BE2C (cell line): ENCODE data around the gene SGMS1.

Source experiments
- DNase-seq: peaks from one replicate; pipeline ENCODE4 v3.0.0-alpha.2; 2020
- H3K27me3 ChIP-seq: fragments of 250-450 bp; sonication (Bioruptor Pico); 2 replicates; pipeline ENCODE4 v1.5.1; 2020; ENCODE audit warnings: mild to moderate bottlenecking
- H3K36me3 ChIP-seq: fragments of 250-450 bp; sonication (Bioruptor Pico); 2 replicates; pipeline ENCODE4 v1.5.1; 2020; ENCODE audit warnings: mild to moderate bottlenecking
- H3K4me1 ChIP-seq: fragments of 250-450 bp; sonication (Bioruptor Pico); 2 replicates; pipeline ENCODE4 v1.5.1; 2020
- H3K4me3 ChIP-seq: 2 replicates; pipeline ENCODE4 v1.5.1; 2011; ENCODE audit warnings: low read depth, low read length
- H3K9me3 ChIP-seq: fragments of 250-450 bp; sonication (Bioruptor Pico); 2 replicates; pipeline ENCODE4 v1.5.1; 2020
- TF ChIP-seq, protein P1 (sequence below): IDR thresholded peaks from 2 replicates; pipeline ENCODE4 v1.5.1; 2012; ENCODE audit warnings: mild to moderate bottlenecking, low read depth, low read length

The SGMS1 gene

DNA sequence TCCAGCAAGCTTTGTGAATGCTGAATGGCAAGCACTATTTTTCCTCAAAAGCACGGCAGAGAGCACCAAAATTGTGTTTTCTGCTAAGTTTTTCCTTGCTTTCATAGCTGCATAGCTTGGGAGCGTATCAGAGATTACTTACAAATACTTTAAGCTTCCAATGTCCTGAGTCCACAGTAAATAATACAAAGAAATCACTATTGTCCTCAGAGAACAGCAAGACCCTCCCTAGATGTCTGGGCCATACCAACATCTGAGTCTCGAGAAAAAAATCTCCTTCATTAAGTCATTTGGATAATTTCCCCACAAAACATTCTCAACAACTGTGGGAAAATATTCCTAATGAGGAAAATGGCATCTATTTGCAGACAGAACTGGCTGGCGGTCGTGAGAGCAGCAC lies 41.7 kb downstream of the SGMS1 start:
- Histone ChIP-seq H3K4me3 (no peak overlapping the region), H3K4me1 (peaks cover 8% of the 10 kb centered on the region), H3K9me3 (no peaks in the 10 kb centered on the region), H3K27me3 (no peaks in the 10 kb centered on the region), H3K36me3 (no peaks in the 10 kb centered on the region)
- TF ChIP-seq, protein P1, sequence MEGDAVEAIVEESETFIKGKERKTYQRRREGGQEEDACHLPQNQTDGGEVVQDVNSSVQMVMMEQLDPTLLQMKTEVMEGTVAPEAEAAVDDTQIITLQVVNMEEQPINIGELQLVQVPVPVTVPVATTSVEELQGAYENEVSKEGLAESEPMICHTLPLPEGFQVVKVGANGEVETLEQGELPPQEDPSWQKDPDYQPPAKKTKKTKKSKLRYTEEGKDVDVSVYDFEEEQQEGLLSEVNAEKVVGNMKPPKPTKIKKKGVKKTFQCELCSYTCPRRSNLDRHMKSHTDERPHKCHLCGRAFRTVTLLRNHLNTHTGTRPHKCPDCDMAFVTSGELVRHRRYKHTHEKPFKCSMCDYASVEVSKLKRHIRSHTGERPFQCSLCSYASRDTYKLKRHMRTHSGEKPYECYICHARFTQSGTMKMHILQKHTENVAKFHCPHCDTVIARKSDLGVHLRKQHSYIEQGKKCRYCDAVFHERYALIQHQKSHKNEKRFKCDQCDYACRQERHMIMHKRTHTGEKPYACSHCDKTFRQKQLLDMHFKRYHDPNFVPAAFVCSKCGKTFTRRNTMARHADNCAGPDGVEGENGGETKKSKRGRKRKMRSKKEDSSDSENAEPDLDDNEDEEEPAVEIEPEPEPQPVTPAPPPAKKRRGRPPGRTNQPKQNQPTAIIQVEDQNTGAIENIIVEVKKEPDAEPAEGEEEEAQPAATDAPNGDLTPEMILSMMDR = no peak
- DNase-seq = no peak

DNA sequence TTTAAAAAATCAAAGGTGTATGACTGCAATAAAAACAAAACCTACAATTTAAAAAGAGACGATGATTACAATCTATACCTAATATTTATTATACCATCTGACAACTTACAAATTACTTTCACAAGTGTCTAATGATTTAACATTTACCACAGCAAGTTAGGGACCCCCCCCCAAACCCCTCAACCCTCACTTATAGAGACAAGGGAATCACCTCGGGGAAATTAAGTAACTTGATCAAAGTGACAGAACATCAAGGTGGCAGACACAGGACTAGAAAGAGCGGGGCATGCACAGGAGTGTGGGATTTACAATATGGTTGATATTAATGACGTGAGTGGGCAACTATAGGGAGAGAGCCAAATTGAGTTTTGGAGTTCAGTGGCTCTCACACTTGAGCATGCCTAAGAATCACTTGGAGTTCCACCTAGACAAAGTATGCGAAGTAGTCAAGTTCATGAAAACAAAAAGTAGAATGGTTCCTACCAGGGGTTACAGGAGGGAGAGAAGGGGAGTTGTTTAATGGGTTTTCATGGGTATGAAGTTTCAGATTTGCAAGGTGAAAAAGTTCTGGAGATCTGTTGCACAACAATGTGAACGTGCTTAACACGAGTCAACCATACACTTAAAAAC lies 43.4 kb downstream of the SGMS1 start:
- Histone ChIP-seq H3K36me3 (no peaks in the 10 kb centered on the region), H3K4me1 (peaks cover 8% of the 10 kb centered on the region), H3K27me3 (no peaks in the 10 kb centered on the region), H3K9me3 (no peaks in the 10 kb centered on the region), H3K4me3 (no peak overlapping the region)
- TF ChIP-seq, protein P1 = no peak
- DNase-seq = no peak

DNA sequence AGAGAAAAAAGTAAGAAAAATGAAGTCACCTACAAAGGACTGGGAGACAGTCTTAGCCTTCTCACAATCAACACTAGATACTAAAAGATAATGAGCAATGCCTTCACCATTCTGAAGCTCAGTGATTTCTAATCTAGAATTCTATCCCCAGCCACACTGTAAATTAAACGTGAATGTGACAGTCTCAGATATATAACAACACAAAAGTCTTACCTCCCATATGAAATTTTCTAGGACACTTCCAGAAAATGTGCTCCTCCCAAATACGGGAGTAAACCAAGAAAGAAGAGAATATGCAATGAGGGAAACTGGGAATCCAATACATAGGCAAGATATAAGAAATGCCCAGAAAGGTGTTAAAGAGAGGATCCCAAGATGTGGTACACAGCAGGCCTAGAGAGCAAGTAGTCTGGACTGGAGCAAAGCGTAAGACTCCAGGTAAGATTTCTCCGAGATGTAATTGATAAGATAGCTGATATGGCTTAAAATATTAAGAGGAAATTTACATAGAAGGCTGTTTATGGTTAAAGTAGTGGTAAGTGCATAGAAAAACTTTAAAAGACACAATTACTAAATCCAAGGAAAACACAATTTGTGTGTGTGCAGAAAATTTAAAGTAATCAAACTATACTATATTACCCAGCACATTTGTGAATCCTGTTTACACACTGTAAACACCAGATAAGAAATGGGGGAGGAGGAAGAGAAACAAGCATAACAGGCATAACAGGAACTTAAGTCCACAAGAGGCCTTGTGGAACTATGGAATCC lies 44.1 kb downstream of the SGMS1 start:
- H3K9me3 ChIP-seq = no peaks in the 10 kb centered on the region
- no peak for DNase-seq
- H3K27me3 ChIP-seq = no peaks in the 10 kb centered on the region
- peaks cover 8% of the 10 kb centered on the region for H3K4me1 ChIP-seq
- H3K4me3 ChIP-seq = no peak overlapping the region
- H3K36me3 ChIP-seq = no peaks in the 10 kb centered on the region
- TF ChIP-seq, protein P1 = no peak

DNA sequence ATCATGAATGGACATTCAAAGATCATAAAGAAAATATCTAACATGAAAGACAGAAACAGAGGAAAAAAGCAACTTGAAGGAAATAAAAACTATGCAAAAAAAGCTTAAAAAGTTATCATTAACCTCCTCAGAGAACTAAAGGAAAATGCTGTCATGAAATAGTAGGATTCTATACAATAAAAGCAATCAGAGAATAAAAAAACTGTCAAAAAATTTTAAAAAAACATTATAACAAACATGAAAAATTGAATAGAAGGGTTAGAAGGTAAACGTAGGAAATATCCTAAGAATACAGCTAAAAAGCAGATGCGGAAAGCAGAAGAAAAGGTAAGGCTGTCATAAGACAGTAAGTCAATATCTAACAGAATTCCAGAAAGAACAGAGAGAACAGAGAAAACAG lies 44.8 kb downstream of the SGMS1 start:
- H3K27me3 ChIP-seq = no peaks in the 10 kb centered on the region
- H3K36me3 ChIP-seq = no peaks in the 10 kb centered on the region
- H3K4me3 ChIP-seq = no peak overlapping the region
- TF ChIP-seq, protein P1 = no peak
- DNase-seq = no peak
- peaks cover 8% of the 10 kb centered on the region for H3K4me1 ChIP-seq
- no peaks in the 10 kb centered on the region for H3K9me3 ChIP-seq

DNA sequence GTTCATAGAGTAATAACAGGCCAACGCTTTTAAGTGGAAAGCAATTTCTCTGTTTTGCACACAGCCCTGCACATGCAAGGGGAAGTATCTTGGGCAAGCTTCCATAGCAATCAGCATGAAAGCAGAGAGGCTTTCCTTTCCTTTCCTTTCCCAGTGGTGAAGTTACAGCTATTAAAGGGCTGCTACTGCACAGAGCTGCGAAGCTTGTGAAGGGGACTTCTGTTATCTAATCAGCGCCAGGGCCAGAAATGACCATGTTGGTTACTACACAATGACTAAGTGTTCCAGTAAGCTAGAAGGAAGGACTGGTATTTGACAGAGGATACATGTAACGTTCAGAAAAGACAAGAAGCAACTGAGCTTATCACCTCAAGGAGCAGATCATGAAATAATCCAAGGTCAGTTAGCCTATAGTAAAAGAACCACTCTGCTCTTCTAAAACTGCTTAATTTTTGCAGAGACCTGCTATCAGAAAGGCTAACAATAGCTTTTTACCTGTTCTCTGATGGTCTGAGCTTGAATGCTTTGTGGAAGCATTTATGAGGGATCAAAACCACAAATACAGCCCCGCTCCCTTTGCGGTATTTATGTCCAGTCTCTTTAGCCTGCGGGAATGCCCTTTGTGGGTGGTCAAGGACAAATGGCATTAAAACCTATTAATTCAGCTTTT lies 45.9 kb downstream of the SGMS1 start:
- Histone ChIP-seq H3K4me3 (no peak overlapping the region), H3K36me3 (no peaks in the 10 kb centered on the region), H3K4me1 (peaks cover 8% of the 10 kb centered on the region), H3K9me3 (no peaks in the 10 kb centered on the region), H3K27me3 (no peaks in the 10 kb centered on the region)
- DNase-seq = peak; percentile 22
- TF ChIP-seq, protein P1 = no peak

DNA sequence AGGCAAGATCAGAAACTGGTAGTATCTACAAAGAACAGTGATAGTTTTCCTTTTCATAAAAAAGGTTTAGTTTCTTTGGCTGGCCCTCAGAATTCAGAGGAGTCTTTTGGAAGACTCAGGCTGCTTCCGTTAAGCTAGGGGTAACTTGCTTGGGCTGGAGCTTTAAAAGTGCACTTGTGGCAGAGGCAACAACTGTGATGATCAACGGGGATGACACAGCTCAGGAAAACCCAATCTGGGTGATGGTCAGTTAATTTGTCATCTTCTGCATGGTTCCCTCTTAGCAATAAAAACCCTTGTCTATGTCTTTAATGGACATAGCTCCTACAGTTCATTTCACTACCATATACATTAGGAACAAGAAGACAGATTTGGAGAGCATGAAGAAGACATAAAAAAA lies 46.7 kb downstream of the SGMS1 start:
- H3K4me3 ChIP-seq = no peak overlapping the region
- TF ChIP-seq, protein P1 = no peak
- no peak for DNase-seq
- no peaks in the 10 kb centered on the region for H3K36me3 ChIP-seq
- no peaks in the 10 kb centered on the region for H3K9me3 ChIP-seq
- H3K4me1 ChIP-seq = peaks cover 8% of the 10 kb centered on the region
- no peaks in the 10 kb centered on the region for H3K27me3 ChIP-seq
